ENCODE data around the gene GALP.

DNA sequence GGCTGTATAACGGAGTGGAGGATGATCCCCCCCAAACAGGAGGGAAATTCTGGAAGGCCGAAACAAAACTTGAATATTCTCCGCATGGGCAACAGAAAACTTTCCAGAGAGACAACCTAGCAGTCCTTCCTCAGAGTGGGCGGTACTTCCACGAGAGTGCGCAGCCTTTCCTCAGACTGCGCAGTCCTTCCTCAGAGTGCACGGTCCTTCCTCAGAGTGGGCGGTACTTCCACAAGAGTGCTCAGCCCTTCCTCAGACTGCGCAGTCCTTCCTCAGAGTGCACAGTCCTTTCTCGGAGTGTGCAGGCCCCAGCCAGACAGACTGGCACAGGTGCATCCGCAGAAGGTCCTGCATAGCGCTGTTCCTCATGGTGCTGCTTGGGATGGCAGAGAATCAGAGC, 12.7 kb upstream of the GALP start:
- no peak for TF ChIP-seq EZH2 (IDR thresholded peaks at IDR 0.05; ENCODE audit: insufficient read depth, low read length)
- TF ChIP-seq, protein P1, sequence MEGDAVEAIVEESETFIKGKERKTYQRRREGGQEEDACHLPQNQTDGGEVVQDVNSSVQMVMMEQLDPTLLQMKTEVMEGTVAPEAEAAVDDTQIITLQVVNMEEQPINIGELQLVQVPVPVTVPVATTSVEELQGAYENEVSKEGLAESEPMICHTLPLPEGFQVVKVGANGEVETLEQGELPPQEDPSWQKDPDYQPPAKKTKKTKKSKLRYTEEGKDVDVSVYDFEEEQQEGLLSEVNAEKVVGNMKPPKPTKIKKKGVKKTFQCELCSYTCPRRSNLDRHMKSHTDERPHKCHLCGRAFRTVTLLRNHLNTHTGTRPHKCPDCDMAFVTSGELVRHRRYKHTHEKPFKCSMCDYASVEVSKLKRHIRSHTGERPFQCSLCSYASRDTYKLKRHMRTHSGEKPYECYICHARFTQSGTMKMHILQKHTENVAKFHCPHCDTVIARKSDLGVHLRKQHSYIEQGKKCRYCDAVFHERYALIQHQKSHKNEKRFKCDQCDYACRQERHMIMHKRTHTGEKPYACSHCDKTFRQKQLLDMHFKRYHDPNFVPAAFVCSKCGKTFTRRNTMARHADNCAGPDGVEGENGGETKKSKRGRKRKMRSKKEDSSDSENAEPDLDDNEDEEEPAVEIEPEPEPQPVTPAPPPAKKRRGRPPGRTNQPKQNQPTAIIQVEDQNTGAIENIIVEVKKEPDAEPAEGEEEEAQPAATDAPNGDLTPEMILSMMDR (IDR thresholded peaks at IDR 0.05; ENCODE audit: insufficient read depth, low read depth, low read length): no peak
